CD4-positive, alpha-beta T cell treated with Interleukin-1 beta for 1 hour (primary cell): Measurements from ENCODE around the gene PAX6.
A peak's percentile ranks its signal among the peaks of the same experiment; 100 is the strongest.

Source experiments
- DNase-seq, 2 donors: peaks; one replicate each; pipeline ENCODE4 v3.0.0-alpha.2; 2020 to 2022

PAX6 gene

DNA sequence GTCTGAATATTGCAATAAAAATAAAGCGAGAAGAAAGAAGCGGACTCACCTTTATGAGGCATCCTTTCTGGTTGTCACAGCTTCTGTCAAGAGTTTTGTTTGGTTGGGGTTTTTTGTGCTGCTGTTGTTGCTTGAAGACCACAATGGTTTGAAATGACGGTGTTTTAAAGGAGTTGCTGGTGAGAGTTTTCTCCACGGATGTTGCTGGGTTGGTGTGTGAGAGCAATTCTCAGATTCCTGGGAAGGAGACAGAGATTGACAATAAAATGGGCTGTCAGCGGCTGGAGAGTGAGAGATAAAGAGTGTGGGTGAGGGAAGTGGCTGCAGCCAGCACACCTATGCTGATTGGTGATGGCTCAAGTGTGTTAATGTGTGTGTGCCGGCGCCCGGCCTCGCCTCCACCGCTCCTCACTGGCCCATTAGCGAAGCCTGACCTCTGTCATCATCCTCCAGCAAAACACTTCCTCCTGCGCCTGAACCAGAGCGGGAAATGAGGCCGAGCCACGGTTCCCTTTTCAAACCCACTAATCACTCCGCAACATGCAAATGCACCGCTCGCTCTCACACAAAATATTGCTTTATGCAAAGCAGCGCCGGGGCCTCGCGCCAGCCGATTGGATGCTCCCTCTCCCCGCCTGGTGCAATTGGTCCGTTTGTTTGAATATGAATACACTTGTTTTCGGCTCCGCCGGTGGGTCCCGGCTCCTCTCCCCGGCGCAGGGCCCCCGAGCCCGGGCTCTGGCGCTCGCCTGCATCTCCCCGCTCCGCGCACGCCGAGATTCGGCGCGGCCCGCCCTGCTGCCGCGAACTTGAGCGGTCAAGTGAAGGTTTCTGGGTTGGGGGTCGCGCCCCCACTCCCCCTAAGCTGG is at the start of gene PAX6:
Gene PAX6 (minus strand): TSS at position 544 of the 869 bp plus-strand sequence. CDS start 4,911 bp downstream, outside the sequence.
- peak; percentile 41 to 60 for DNase-seq

DNA sequence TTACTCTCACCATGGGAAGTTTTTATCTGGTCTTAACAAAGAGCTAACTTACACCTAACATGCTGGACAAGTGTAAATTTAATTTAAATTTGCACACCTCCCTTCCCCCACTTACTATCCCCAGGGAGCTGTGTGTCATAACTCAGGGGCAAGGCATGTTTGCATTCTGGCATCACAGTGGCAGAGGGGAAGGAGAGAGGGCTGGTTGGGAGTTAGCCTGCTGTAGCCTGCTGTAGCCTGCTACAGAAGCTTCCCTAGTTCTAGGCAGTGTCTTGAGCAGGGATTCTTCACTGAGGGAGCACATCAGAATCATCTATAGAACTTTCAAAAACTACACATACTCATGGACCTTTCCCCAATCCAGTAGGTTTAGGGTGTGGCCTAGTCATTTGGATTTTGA is 49.3 kb upstream of the PAX6 start:
- no peak for DNase-seq

GRCh38 chr11:31856248-31856647 is 45.1 kb upstream of the PAX6 start:
- no peak for DNase-seq

GRCh38 chr11:31855466-31855865 is 44.3 kb upstream of the PAX6 start:
- no peak for DNase-seq

GRCh38 chr11:31850365-31850764 is 39.2 kb upstream of the PAX6 start:
- DNase-seq: no peak

- no peak for DNase-seq
Measured at GRCh38 chr11:31847761-31848160, 36.6 kb upstream of the PAX6 start.

GRCh38 chr11:31845331-31845730 is 34.2 kb upstream of the PAX6 start:
- DNase-seq: no peak

GRCh38 chr11:31844351-31844750 is 33.2 kb upstream of the PAX6 start:
- no peak for DNase-seq

DNA sequence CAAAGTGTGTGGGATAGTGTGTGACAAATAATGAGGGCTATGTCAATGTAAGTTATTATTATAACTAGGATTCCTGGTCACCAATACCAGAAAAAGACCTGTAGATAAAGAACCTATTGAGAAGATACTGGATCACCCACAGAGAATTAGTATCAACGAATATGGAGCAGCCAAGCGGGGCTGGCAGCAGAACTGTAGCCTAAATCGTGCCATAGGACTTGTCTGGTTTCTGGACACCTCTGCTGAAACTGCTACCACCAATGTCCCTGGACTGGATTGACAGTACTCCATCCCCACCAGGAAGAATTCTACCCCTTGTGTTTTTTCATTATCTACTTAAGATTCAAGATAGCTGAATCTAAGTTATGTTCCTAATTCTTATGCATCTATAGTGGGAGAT is 30.3 kb upstream of the PAX6 start:
- no peak for DNase-seq

DNA sequence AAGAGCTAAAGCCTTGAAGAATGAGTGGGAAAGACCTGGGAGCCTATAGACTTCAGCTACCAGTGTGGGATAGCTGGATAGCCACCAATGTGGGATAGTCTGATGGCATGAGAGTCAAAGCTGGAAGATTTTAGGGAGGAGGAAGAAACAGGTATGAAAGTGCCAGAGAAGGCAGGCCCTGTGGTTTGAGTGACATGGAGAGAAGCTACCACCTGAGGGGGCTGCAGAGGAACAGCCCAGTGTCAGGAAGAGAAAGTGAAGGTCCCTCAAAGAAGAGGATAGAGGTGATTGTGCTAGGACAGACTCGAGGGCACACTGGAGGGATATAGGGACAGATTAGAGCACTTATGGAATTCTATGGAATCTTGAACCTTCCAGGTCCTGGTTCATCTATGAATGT is 23.1 kb upstream of the PAX6 start:
- no peak for DNase-seq

DNA sequence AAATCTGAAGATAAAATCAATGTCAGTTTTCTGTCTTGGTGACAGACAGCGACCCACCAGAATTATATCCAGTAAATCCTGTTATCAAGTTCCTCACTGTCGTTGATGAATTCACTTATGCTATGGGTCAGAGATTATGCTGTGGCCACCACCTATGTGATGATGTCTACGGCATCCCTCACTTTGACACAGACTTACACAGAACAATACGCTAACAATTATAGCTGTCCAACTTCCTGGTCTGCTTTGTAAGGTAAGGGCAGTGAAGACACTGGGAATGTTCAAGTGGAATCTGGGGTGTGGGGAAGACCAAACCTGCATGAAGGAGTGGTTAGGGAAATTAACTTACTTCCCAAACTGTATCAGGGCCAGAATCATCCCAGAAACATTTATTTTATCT is 19.3 kb upstream of the PAX6 start:
- no peak for DNase-seq

DNA sequence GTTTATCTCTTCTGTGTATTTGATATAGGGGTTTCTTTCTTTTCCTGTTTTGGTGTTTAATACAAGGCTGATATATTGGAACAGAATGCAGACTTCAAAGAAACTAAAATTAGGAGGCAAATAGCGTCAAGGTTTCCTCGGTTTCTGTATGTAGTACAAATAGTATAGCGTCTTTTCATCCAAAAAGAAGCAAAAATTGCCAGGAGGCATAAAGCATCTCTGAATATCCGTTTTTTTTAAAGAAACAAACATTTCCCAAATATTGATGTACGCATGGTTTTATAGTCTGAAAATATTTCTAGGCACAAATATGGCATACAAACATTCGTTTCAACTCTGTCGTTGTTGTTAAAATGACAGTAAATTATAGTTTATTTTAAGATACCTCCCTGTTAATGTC is 17.1 kb upstream of the PAX6 start:
- no peak for DNase-seq

GRCh38 chr11:31827455-31828206 is 16.5 kb upstream of the PAX6 start:
- DNase-seq: no peak

DNA sequence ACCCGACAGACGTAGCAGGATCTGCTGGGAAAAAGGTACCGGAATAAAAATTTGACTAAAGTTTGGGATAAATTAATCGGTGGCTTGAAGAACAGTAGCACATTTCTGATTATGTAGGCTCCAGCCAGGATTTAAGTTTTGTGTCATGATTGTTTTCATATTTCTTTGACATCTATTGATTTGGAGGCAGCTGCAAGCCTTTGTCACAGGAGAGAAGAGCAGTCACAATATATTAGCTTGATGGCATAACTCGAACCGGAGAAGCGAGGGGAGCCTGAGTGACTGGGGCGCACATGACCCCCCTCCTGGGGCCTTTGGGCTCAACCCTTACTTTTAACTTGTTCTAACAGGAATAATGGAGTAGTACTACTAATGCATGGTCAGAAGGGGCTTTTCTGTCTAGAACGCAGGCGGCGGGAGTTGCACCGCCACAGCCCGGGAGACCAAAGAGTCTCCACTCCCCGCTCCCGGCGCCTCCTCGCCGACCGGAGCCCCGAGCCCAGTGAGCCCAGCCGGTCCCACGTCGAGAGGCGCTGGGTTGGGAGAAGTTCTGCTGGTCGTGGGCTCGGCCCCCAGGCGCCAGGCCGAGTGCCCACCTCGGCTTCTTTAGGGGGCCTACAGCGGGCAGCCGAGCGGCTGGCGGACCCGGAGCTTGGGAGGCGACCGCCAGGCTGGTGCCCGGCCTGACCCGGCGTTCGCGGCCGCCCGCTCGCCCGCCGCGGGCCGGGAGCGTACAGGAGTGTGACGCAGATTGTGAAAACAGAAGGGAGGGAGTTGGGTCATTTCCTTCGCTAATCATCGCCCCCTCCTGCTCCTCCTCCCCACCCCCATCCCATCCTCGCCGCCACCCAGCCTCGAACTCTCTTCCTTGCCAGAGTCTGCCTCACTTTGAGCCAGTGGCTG is 15.7 kb upstream of the PAX6 start:
- DNase-seq: no peak

DNA sequence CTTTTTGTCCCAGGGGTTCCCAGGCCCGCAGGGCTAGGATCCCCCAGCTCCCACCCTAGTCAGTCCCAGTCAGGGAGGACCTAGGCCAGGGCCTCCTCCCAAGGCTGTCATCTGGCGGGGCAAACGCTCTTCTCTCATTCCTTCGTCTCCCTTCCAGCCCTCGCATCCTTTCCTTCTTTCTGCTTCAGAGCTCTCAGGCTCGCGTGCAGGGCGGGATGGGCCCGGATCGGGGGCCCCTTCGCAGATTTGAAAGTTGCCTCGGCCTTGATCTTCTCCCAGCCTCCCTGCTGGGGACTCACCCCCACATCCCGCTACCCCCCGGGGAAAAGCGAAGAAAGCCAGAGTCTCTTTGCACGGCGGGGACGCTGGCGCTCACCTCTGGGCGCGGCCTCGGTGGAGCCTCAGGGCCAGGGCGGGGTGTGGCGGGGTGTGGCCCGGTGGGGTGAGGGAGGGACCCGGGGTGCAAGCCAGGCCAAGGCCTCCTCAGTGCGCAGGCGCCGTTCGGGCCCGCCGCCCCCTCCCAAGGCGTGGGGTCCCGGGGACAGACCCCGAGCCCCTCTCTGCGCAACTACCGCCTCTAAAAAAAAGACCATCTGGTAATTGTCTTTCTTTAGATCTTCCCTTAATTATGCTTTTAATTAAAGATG is 14.8 kb upstream of the PAX6 start:
- DNase-seq: no peak

DNA sequence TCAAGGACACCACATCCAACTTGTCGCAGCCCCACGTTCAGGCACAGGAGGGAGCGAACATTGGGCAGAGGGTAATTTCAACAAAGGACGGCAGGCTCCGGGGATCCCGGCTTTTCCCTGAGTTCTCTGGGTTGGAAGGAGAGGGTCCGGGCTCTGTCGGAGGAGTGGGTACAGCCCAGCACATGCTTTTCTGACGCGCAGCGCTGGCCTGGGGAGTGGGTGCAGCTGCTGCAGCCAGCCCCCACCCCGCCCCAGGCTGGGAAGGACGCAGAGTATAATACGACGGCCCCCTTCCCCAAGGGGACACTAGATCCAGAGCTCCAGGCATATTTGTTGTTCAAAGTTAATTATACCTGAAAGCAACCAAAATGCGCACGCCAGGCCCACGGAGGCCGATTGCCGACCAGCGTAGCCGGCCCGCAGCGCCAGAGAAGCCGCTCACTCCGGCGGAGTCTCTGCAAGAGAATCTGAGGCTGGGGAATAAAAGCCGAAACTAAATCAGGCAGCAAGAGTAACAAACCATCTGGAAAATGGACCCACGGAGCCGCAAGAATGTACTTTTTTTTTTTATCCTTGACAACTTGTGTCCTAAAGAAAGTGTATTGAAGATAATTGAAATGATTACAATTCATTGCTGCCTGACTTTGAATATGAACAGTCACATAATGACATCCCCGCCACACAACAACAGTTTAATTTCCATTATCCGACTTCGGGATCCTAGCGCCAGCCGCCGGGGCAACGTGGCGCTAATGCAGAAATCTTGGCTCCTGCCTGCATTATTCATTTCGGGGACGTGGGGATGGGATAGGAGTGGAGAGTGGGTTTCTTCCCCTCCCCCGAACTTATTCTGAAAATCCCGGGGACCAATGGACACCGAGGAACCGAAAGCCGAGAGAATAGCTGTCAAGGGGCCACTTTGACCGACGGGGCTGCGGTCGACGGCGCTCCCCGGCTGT is 14.0 kb upstream of the PAX6 start:
- no peak for DNase-seq

DNA sequence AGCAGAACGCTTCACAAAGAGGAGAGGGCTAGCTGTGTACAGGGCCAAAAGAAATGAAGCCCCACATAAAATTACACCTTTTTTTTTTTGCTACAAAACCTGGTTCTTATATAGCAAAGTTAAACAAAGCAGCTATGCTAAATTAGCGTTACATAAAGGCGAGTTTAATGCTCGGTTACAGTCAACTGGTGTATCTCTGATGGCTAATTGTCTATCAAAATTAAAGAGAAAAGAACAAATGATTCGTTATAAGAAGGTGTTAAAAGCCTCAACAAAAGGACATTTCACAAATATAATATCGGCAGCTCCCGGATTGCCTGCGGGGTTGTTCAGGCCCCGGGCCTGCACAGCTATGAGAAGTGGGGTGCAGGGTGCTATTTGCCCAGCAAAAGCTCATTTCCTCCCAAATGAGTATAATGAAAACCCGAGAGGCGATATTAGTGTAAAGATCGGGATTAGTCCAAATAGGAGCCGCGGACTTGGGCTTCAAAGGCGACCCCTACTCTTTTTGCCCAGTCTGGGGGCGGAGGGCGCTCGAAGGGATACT is 13.3 kb upstream of the PAX6 start:
- DNase-seq: no peak

DNA sequence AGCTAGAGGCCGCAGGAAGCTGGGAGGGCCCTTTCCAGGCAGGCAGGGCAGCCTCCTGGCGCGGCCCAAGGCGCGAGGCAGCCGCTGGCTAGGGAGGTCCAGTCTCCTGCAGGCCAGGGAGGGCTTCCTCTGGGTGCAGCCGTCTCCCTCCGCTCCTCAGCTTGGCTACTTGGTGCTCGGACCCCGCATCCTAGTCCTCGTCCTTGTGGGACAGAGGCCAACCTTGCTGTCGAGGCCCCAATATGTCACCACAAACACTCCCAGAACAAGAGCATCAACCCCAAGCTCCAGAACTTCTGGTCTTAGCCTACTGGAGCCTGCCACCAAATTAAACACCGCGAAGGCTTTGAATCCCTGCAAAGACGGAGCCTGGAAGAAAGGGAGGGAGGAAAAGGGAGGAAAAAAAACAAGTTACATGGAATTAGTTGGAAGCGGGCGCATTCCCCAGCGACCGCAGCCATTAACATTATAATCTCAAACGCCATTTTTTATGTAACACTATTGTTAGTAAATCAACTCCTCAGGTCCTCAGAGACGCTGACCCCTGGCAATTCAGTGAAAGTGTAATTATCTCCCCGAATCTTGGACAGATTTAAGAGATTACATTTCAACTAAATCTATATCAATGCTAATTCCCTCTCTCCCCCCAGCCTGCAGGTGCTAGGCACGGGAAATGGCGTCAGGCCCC is 12.7 kb upstream of the PAX6 start:
- no peak for DNase-seq

DNA sequence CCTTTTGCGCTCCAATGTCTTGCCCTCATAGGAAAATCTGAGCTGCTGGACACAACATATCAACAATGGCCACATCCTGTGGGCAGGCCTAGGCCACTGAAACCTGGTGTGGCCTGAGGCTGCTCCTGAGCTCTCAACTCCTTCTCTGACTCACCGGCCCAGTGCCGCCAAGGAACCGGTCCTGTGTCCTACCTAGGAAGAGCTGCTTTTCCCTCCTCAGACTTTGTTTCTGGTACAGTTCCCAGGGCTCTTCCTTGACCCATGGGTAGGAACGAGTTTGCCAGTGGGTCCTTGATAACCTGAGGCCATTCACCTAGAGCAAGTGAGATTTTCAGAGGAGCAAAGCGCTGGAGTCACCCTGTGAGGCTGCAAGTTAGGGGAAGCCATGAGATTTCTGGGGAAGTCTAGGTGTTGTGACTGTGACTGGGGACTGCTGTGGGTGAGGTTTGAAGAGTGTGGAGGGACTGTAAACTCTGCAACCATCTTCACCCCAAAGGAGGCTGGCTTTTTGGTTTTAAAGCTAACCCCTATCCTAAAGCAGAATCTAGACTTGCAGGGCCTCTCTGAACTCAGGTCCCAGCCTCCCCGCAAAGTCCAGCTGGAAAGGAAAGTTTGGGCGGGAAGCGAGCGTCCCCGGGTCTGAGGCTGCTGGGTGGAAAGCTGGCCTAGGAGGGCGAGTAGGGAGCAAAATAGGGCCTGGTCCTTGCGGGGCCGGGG is 12.0 kb upstream of the PAX6 start:
- no peak for DNase-seq
